Loucy (cell line): ENCODE results near the gene STEAP4.

Source experiments
- CTCF ChIP-seq: fragments of 200-600 bp; sonication (generic); conservative IDR thresholded peaks from 2 replicates; pipeline ENCODE4 v1.5.1; 2014; ENCODE audit warnings: mild to moderate bottlenecking, antibody characterized with exemption, low read length
- EZH2phosphoT487 ChIP-seq: fragments of 200-600 bp; IDR thresholded peaks from 2 replicates; pipeline ENCODE4 v1.6.1; 2018; ENCODE audit warnings: antibody characterized with exemption, mild to moderate bottlenecking, moderate library complexity, borderline replicate concordance

DNA sequence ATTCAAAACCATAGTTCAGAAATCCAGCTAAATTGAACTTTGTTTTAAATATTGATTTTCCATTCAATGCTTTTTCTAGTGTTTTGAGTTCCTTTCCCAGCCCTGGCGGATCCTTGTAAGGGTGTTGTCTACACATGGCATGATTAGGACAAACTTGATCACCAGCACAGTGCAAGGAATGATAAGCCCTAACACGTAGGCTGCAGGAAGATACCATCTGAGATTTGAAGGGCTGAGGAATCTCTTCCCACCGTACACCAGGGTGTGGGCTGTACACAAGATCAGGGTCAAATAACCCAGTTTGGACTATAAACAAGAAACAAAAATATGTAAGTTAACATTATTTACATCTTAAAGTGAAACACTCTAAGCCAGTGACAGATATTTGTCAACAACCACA, 27.4 kb downstream of the STEAP4 start:
- TF ChIP-seq CTCF (no peak), EZH2phosphoT487 (no peak)
